H1 (cell line): Measurements from ENCODE around the gene TATDN2.

Experiments
- CBX8 ChIP-seq: fragments of 300-800, 300-1000 bp; sonication (generic); IDR thresholded peaks from 2 replicates; pipeline ENCODE4 v1.7.1; 2016; ENCODE audit warnings: low read depth, low read length, borderline replicate concordance
- EZH2 ChIP-seq: fragments of 200-600 bp; sonication (generic); IDR thresholded peaks from 2 replicates; pipeline ENCODE4 v1.7.1; 2012; ENCODE audit warnings: low read depth, mild to moderate bottlenecking, moderate library complexity, low read length, inconsistent platforms; ENCODE audit not compliant: severe bottlenecking
- HDAC2 ChIP-seq, 2 experiments: fragments of 300-600 bp in 1 of 2; sonication (generic) in 1 of 2; IDR thresholded peaks; 2 replicates each; pipeline ENCODE4 v1.6.1; 2011 to 2012; ENCODE audit warnings: low read depth in 2 of 2, low read length in 2 of 2, mild to moderate bottlenecking in 2 of 2, moderate library complexity in 2 of 2, borderline replicate concordance in 1 of 2, inconsistent platforms in 1 of 2
- HDAC6 ChIP-seq: IDR thresholded peaks from one replicate; pipeline ENCODE4 v1.7.1; 2012; ENCODE audit warnings: low read depth, mild to moderate bottlenecking, inconsistent platforms, low read length, moderate library complexity
- POLR2A ChIP-seq, 2 experiments: IDR thresholded peaks; 1 replicate in 1 of 2; 2 replicates in 1 of 2; pipeline ENCODE4 v1.6.1; 2011; ENCODE audit warnings: low read depth in 2 of 2, low read length in 2 of 2, mild to moderate bottlenecking in 2 of 2; ENCODE audit errors: control extremely low read depth in 1 of 2
- POLR2AphosphoS5 ChIP-seq: IDR thresholded peaks from 2 replicates; pipeline ENCODE4 v1.6.1; 2011; ENCODE audit warnings: low read depth, low read length
- TAF1 ChIP-seq: IDR thresholded peaks from 2 replicates; pipeline ENCODE4 v1.6.1; 2011; ENCODE audit warnings: mild to moderate bottlenecking, low read depth, low read length
- TBP ChIP-seq: IDR thresholded peaks from 2 replicates; pipeline ENCODE4 v1.6.1; 2011; ENCODE audit warnings: low read depth, low read length, improper control_type of control experiment
- TEAD4 ChIP-seq: IDR thresholded peaks from 2 replicates; pipeline ENCODE4 v1.6.1; 2012; ENCODE audit warnings: low read depth, low read length, inconsistent platforms, mixed read lengths
- TF ChIP-seq, protein P1 (sequence below), 3 experiments: IDR thresholded peaks; 1 replicate in 2 of 3; 2 replicates in 1 of 3; pipeline versions ENCODE4 v1.5.1 to v1.6.1; 2011; ENCODE audit warnings: low read length in 3 of 3, mild to moderate bottlenecking in 3 of 3, inconsistent platforms in 2 of 3, low read depth in 1 of 3, moderate library complexity in 1 of 3; ENCODE audit not compliant: insufficient read depth in 1 of 3; ENCODE audit errors: control extremely low read depth in 1 of 3
- TF ChIP-seq, protein P2 (sequence below): IDR thresholded peaks from 2 replicates; pipeline ENCODE4 v1.6.1; 2011; ENCODE audit warnings: low read length, improper control_type of control experiment

DNA sequence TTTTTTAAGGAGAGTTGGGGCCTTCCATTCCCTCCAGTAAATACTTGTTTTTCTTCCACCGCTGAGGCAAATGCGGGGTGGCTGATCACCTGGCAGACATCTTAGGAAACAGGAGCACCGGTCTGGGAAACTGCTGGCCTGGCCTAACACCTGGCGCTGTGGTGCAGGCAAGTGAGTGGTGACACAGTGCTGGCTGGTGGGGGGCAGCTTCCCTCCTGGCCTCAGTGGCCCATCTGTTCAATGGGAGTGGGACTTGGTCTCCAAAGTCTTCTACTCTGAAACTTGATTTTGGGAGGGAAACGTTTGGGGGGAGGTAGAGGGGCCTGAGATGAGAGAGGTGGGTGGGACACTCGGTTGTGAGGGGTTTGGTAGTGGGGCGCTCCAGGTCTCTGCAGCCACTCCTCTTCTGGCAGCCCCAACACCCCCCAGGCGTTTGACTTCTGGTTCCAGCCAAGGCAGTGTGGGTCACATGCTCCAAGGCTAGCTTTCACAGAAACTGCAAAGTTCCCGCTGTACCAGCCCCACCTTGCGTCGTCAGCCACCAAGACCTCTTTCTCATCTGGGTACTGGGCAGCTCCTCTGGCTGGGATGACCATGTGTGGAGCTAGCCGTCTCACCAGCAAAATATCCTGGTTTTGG is 39.8 kb downstream of the TATDN2 start:
- TF ChIP-seq TAF1 (no peak), EZH2 (no peak), POLR2AphosphoS5 (no peak), HDAC6 (no peak), CBX8 (no peak), HDAC2 (IDR thresholded peaks at IDR 0.05; ENCODE audit: borderline replicate concordance in 1 of 2, low read depth in 2 of 2, low read length in 2 of 2) (no peak), TBP (no peak), POLR2A (IDR thresholded peaks at IDR 0.05; ENCODE audit: control extremely low read depth in 1 of 2, low read depth in 2 of 2, low read length in 2 of 2) (no peak), TEAD4 (no peak)
- TF ChIP-seq, protein P1, sequence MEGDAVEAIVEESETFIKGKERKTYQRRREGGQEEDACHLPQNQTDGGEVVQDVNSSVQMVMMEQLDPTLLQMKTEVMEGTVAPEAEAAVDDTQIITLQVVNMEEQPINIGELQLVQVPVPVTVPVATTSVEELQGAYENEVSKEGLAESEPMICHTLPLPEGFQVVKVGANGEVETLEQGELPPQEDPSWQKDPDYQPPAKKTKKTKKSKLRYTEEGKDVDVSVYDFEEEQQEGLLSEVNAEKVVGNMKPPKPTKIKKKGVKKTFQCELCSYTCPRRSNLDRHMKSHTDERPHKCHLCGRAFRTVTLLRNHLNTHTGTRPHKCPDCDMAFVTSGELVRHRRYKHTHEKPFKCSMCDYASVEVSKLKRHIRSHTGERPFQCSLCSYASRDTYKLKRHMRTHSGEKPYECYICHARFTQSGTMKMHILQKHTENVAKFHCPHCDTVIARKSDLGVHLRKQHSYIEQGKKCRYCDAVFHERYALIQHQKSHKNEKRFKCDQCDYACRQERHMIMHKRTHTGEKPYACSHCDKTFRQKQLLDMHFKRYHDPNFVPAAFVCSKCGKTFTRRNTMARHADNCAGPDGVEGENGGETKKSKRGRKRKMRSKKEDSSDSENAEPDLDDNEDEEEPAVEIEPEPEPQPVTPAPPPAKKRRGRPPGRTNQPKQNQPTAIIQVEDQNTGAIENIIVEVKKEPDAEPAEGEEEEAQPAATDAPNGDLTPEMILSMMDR (IDR thresholded peaks at IDR 0.05; ENCODE audit: control extremely low read depth in 1 of 3, insufficient read depth in 1 of 3, low read depth in 1 of 3, low read length in 3 of 3), result no peak
- TF ChIP-seq, protein P2, sequence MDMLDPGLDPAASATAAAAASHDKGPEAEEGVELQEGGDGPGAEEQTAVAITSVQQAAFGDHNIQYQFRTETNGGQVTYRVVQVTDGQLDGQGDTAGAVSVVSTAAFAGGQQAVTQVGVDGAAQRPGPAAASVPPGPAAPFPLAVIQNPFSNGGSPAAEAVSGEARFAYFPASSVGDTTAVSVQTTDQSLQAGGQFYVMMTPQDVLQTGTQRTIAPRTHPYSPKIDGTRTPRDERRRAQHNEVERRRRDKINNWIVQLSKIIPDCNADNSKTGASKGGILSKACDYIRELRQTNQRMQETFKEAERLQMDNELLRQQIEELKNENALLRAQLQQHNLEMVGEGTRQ, result no peak
